ENCODE measurements around the gene IL1RL1. TPM values are rescaled to one million over a fixed set of nuclear protein-coding genes. Genes with fewer than 3 reads are reported as not detected.
"Not testable (repeated sequence)": the region's sequence is repeated elsewhere in the genome, so short reads cannot be mapped to it uniquely, and the experiment has no call there.

IL1RL1 gene
- total RNA-seq, 2 donors from 2014 or later = 1.3 to 3.4 TPM

DNA sequence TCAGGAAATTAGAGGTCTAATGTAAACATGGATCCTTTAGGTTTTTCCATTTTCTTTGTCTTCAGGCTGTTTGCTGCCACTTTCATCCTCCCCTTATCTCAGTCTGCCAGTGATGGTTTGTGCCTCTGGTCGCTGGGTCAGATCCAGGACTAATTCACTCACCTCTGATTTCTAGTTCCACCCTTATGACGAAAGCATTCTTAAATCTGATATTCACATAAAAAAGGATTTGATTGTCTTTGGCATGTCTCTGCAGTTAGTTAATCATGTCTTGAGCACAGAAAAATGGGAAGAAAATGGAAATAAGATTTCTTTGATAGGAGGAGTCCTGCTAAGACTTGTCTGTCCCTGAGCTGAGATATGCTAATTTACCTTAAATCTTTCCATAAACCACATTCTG lies 4.6 kb downstream of the IL1RL1 start:
- DNase-seq (ENCODE audit: low spot score) = no peak
- TF ChIP-seq POLR2A (IDR thresholded peaks at IDR 0.05) (no peak), POLR2AphosphoS5 (IDR thresholded peaks at IDR 0.05) (no peak)
- TF ChIP-seq, protein P1, sequence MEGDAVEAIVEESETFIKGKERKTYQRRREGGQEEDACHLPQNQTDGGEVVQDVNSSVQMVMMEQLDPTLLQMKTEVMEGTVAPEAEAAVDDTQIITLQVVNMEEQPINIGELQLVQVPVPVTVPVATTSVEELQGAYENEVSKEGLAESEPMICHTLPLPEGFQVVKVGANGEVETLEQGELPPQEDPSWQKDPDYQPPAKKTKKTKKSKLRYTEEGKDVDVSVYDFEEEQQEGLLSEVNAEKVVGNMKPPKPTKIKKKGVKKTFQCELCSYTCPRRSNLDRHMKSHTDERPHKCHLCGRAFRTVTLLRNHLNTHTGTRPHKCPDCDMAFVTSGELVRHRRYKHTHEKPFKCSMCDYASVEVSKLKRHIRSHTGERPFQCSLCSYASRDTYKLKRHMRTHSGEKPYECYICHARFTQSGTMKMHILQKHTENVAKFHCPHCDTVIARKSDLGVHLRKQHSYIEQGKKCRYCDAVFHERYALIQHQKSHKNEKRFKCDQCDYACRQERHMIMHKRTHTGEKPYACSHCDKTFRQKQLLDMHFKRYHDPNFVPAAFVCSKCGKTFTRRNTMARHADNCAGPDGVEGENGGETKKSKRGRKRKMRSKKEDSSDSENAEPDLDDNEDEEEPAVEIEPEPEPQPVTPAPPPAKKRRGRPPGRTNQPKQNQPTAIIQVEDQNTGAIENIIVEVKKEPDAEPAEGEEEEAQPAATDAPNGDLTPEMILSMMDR (IDR thresholded peaks at IDR 0.05) = no peak
- H3K4me3 ChIP-seq = no peak overlapping the region
- no peaks in the 10 kb centered on the region for H3K36me3 ChIP-seq
- 32% methylated on average over 2 of the region's 2 CpGs for WGBS
- no peak overlapping the region for H3K27ac ChIP-seq
- no peaks in the 10 kb centered on the region for H3K9me3 ChIP-seq
- no peaks in the 10 kb centered on the region for H3K27me3 ChIP-seq (replicated peaks; ENCODE audit: insufficient read depth)
- intact Hi-C loops (cut with DNase I) = no loop called here
- no peaks in the 10 kb centered on the region for H3K4me1 ChIP-seq (replicated peaks)

DNA sequence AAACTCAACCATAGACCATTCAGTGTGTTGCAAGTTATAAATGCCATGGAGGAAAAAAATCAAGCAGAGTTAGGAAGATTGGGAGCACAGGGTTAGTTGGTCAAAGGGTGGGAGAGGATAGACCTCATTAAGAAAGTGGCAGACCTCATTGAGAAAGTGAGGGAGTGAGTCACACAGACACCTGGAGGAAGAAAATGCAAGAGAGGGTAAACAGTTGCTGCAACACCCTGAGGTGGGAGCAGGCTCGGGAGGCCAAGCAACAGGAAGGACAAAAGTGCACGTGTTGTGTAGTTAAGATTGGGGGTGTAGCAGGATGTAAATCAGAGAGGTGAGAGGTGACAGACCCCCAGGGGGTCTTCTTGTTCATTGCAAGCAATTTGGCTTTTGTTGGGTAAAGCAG lies 6.4 kb downstream of the IL1RL1 start:
- no peak for DNase-seq (ENCODE audit: low spot score)
- intact Hi-C loops (cut with DNase I) = no loop called here
- Histone ChIP-seq H3K9me3 (no peaks in the 10 kb centered on the region), H3K4me1 (replicated peaks) (no peaks in the 10 kb centered on the region), H3K4me3 (no peak overlapping the region), H3K27ac (no peak overlapping the region), H3K36me3 (no peaks in the 10 kb centered on the region), H3K27me3 (replicated peaks; ENCODE audit: insufficient read depth) (no peaks in the 10 kb centered on the region)
- TF ChIP-seq POLR2AphosphoS5 (IDR thresholded peaks at IDR 0.05) (no peak), POLR2A (IDR thresholded peaks at IDR 0.05) (no peak)
- TF ChIP-seq, protein P1 (IDR thresholded peaks at IDR 0.05) = no peak
- 30% methylated on average over 2 of the region's 2 CpGs for WGBS

DNA sequence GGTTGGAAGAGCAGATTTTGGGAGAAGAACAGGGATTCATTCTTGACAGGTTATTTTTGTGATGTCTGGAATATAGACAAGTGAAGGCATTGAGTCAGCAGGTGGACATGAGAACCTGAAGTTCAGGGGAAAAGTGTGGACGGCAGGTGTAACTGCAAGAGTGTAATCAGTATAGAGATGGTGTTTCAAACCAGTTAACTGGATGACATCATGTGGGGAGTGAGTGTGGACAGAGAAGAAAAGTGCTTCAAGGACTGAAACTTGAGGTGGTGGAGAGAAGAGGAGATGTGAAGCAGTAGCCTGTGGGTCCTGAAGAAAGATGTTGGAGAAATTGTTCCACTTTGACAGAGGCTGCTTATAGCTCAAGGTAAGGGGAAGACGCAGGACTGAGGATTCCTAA lies 7.1 kb downstream of the IL1RL1 start:
- 95% methylated on average over 2 of the region's 2 CpGs for WGBS
- H3K9me3 ChIP-seq = no peaks in the 10 kb centered on the region
- H3K36me3 ChIP-seq = no peaks in the 10 kb centered on the region
- H3K4me3 ChIP-seq = no peak overlapping the region
- TF ChIP-seq POLR2A (IDR thresholded peaks at IDR 0.05) = no peak
- TF ChIP-seq, protein P1 (IDR thresholded peaks at IDR 0.05) = no peak
- no peak for TF ChIP-seq POLR2AphosphoS5 (IDR thresholded peaks at IDR 0.05)
- H3K27ac ChIP-seq = no peak overlapping the region
- no peaks in the 10 kb centered on the region for H3K27me3 ChIP-seq (replicated peaks; ENCODE audit: insufficient read depth)
- intact Hi-C loops (cut with DNase I) = no loop called here
- DNase-seq (ENCODE audit: low spot score) = no peak
- no peaks in the 10 kb centered on the region for H3K4me1 ChIP-seq (replicated peaks)

DNA sequence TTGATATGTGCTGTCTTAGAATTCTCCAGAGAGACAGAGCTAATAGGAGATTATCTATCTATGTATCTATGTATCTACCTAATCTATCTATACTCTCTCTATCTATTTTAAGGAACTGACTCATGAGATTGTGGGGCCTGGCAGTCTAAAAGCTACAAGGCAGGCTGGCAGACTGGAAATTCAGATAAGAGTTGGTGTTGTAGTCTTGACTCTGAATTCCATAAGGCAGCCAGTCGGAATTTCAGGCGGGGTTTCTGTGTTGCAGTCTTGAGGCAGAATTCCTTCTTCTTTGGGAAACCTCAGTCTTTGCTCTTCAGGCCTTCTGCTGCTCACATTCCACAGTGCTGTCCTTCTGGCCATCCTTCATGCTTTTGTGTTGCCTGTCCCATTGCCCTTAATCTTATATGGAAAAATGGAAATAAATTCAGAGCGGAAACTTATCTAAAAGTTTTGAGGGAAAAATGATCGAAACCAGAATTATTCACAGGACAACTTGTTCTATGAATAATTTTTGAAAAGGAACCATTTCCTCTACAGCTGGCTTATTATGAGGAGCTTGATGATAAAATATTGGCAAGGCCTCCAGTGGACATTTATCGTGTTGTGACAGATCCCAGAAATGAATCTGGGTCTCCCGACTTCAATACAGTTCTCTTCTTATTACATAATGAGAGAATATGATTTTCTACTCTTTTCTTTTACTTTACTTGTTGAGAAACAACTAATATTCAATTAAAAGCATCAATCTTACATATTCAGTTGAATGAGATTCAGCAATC lies 10.8 kb downstream of the IL1RL1 start:
- intact Hi-C loops (cut with DNase I) = no loop called here
- Histone ChIP-seq H3K27ac (no peak overlapping the region), H3K4me1 (replicated peaks) (no peaks in the 10 kb centered on the region), H3K27me3 (replicated peaks; ENCODE audit: insufficient read depth) (no peaks in the 10 kb centered on the region), H3K4me3 (no peak overlapping the region), H3K9me3 (no peaks in the 10 kb centered on the region), H3K36me3 (no peaks in the 10 kb centered on the region)
- TF ChIP-seq POLR2AphosphoS5 (IDR thresholded peaks at IDR 0.05) (no peak), POLR2A (IDR thresholded peaks at IDR 0.05) (no peak)
- TF ChIP-seq, protein P1 (IDR thresholded peaks at IDR 0.05) = no peak
- DNase-seq (ENCODE audit: low spot score) = no peak
- WGBS = 61% methylated on average over 6 of the region's 6 CpGs

DNA sequence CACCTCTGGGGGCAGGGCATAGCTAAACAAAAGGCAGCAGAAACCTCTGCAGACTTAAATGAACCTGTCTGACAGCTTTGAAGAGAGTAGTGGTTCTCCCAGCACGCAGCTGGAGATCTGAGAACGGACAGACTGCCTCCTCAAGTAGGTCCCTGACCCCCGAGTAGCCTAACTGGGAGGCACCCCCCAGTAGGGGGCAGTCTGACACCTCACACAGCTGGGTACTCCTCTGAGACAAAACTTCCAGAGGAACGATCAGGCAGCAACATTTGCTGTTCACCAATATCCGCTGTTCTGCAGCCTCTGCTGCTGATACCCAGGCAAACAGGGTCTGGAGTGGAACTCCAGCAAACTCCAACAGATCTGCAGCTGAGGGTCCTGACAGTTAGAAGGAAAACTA lies 13.6 kb downstream of the IL1RL1 start:
- H3K27me3 ChIP-seq (replicated peaks; ENCODE audit: insufficient read depth); DNase-seq (ENCODE audit: low spot score); H3K9me3 ChIP-seq; intact Hi-C loops (cut with DNase I); H3K36me3 ChIP-seq; H3K27ac ChIP-seq; H3K4me1 ChIP-seq (replicated peaks); H3K4me3 ChIP-seq: not testable (repeated sequence)
- 91% methylated on average over 5 of the region's 5 CpGs for WGBS
